Stimulated activated CD8-positive, alpha-beta memory T cell treated with anti-CD3 and anti-CD28 coated beads, Interleukin-15, amount 100 ng/mL, for 24 hours (primary cell): ENCODE data around the gene SH3RF2.

Source experiments
- DNase-seq: peaks from one replicate; pipeline ENCODE4 v3.0.0-alpha.2; 2020; ENCODE audit warnings: low read depth

Gene SH3RF2

DNA sequence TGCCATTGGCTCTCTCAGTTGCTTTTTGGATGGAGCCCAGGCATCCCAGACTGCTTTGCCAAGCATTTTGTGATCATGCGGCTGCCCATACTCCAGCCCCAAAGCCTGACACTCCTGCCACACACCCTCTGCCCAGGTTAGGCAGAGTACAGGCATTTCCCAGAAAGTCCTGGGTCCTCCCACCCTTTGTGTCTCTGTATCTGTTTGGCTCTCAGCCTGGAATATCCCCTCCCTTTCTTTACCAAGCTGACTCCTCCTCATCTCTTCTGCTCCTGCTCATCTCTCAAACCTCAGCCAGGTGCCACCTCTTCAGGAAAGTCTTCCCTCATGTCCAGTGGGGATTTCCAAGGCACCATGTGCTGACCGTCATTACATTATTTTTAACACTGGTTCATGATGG lies 14.3 kb upstream of the SH3RF2 start:
- no peak for DNase-seq

DNA sequence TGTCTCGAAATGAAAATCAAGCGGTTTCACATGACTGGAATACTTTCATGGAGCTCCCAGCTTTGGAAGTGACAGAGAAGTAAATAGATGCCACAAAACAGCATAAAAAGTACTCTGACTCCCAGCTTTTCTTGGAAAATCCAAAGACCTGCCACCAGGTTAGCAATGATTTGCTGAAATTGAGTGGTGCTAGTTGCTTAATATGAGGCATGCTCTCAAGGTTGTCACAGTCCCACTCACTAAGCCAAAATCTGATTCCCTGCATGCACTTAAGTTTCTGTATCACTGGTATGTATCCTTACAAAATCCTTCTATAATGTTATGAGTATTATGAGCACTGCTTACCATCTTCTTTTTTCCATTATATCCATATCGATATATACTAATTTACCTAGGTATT lies 13.0 kb upstream of the SH3RF2 start:
- no peak for DNase-seq

DNA sequence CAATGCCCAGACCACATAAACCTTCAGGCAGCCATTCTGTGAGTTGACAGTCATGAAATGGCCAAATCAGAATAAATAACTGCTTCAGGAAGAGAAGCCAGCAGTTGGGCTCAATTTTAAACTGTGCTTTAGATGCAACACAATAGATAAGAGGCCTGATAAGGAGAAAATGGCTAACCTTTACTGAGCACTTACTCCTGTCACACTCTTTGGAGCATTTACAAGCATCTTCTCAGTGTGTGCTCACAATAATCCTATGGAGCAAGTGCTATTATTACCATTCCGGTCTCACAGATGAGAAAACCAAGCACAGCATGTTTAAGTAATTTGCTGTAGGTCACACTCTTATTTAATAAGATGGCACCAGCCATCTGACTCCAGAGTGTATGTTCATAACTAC lies 11.5 kb upstream of the SH3RF2 start:
- DNase-seq: no peak

DNA sequence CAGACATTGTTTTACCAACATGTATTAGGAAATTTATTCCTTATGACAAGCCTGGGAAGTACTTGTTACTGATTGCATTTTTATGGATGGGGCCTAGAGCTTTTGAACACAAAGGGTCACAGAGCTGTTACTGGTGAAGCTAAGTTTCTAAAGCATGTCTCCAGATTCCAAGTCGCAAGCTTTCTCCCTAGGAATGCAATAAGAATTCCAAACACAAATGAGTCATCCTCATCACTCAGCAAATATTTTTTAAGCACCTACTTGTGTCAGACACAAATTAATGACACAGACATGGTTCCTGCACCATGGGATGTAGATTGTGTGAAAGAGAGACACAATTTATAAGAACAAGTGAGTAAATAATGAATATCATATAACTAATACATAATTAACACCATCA lies 11.0 kb upstream of the SH3RF2 start:
- no peak for DNase-seq

DNA sequence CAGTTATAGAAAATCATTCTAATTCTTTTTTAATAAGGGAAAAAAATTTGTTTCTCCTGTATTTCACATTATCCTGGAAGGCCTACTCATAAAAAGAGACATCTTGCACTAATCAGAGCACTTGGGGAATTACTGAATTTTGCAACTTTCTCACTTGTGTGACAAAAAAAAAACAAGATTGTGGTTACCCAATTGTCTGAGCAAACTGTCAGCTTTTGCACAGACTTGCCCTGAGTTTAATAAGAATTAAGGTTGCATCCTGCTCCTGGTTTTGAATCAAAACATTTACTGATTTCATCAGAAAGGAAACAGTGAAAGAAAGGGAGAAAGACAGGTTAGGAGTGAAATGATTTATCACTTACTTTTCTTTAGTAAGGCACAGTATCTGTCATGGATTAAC lies 10.6 kb upstream of the SH3RF2 start:
- DNase-seq: no peak

DNA sequence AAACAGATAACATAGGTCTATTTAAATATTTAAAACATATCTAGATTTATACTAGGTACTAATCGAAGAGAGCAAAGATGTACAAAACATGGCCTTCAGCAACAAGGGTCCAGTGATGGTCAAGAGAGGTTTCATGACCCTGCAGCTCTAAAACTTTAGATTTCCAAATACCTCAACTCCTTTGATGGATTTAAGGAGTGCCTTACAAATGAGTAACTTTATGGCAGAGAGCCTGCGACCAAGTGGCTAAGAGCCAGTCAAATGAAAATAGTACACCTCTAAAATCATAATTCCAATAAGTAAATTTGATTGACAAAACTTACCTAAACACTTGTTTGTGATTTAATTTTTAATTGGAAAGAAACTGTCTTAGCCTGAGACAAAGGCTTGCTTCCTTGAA lies 4.7 kb upstream of the SH3RF2 start:
- DNase-seq: no peak

DNA sequence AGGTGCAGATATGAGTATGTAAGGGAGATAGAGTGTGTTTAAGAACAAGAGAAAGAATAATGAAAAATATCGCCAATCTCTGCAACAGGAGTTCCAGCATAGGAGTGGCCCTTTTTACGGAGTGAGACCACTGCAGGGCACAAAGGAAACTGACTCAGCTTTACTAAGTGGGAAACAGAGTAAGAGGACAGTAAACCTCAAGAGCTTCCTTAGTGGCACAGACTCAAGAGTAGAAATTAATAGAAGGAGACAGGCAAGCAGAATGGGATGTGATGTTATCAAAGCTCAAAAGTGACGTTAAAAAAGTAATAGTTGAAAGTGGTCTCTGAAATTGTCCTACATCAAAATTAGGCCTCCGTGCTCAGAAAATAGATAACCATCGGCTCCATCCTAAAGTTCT lies 2.1 kb upstream of the SH3RF2 start:
- DNase-seq: no peak

DNA sequence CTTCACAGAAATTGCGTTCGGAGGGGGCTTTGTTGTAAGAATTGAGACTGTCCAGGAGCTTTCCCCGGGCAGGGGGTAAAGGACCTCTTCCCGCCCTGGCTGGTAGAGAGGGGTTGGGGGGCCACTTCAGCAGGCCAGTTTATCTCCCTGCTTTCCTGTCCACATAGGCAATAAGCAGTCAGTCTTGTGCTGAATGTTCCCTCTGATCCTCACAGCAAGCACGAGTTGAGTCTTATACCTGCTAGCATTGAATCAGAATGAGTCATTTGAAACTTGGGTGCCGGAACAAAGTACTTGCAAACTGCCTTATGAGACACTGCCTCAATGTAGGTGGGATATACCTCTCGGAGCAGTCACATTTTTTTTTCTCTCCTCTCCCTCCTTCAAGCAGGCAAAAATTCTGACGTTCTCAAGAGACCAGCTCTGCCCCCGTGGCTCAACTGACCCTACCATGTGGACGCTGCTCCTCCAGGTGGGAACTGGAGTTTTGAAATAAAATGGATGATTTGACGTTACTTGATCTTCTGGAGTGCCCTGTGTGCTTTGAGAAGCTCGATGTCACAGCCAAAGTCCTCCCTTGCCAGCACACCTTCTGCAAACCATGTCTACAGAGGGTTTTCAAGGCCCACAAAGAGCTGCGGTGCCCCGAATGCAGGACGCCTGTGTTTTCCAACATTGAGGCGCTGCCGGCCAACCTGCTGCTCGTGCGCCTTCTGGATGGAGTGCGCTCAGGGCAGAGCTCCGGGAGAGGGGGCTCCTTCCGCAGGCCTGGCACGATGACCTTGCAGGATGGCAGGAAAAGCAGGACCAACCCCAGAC lies 1.3 kb downstream of the SH3RF2 start:
- DNase-seq: no peak

DNA sequence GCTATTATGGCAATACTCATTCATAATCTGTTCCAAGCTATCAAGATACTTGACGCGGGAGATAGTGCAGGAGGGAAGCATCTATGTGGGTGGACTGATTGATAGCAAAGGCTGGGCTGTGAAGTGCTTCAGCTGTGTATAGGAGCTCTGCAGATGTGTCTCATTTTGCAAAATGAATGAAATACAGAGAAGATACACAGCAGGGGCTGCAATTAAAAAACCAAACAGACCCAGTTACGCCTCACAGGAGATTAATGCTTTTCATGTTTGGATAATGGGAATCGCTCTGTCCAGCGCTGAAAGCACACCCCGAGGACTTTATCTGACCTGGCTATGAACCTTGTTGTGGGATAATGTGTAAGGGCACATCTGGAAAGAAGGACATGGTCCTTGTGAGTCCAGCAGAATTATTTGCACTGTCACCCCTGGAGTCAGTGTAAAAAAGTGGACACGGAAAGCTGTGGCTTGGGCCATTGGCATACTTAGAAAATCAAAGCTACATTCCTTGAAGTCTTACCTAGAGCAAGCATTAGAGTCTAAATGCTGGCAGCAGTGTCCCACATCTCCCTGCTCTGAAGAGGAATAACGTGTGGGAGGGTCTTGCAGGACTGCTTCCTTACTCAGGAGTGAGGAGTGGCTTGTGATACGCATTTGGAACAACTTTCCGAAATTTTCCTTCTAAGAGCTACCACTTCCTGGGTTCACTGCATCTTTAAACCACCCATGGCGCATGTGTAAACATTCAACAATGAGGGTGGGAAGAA lies 2.6 kb downstream of the SH3RF2 start:
- no peak for DNase-seq

DNA sequence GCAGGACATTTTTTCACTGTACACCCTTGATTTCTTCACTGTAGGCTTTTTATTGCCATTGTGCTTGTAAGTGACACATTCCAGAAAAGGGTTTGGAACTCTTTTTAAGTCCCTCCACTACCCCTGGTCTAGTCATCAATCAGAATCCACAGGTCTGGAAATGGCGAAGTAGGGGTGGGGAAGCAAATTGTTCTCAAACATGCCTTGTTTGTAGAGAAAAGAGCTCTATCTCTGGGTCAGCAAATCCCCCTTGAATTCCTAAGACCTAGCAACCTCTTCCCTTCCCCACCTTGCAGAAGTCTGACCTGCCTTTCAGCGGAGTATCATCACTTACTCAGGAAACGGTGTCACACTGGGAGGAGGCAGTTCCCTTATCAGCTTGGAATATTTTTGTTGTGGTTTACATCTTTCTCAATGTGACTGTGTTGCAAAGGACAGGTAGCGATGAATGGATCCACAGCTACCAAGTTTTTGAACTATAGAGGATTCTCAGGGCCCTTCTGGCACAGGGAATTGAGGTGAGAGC lies 3.2 kb downstream of the SH3RF2 start:
- no peak for DNase-seq

DNA sequence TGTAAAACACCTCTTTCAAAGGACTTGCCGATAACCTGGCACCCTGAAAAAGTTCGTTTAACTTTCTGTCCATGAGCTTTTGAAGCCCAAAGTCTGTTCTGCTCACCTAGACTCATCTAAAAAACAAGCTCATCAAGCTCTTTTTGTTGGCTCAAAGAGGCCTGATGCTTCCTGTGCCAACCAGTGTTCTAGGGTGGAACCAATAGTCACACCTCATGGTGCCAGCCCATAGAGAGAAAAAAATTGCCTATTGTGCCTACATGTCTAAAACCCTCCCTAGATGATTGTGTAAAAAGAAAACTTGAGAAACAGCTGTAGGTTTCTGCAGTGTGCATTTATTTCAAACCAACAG lies 4.7 kb downstream of the SH3RF2 start:
- no peak for DNase-seq

DNA sequence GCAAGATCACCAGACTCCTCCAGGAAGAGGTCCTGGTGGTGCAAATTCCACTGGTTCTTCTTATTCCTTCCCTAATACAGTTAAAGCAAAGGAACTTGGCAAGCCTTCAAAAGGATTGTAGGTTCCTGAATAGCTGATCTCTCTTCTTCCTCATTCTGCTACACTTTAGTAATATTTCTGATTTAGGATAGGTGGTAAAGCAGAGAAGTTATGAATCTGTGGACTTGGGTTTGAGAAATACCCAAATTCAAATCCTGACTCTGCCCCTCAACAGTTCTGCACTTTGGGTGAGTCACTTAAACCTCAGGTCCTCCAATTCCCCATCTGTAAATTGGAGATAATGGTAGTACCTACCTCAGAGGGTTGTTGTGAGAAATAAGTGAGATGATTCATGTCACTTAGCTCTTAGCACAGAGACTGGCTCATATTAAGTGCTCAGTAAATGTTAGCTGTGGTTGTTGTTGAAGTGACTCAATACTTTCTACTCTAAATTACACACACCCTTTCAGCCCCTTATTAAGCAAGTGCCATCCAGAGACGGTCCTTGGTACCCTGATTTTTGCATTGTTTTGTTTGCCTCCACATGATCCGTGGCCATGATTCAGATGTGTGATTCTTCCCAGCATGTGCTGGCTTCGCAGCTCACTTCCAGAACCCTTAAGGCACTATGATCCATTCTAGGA lies 5.2 kb downstream of the SH3RF2 start:
- DNase-seq: no peak

DNA sequence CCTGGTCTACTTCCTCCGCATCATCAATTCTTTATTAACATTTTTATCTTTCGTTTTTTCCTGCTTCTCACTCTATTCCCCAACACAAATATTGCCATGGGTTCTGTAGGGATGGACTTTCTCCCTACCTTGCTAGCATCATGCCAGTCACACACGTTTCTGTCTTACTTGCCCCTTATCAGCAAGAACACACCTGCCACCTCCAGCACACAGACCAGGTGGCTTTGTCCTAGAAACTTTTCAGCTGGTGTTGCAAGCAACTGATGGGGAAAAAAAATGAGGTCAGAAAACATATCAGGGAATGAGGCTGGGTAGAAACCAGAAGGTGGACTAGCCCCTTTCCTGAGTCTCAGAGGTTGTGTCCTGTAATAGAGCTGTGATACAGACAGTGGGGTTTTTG lies 5.8 kb downstream of the SH3RF2 start:
- DNase-seq: no peak

DNA sequence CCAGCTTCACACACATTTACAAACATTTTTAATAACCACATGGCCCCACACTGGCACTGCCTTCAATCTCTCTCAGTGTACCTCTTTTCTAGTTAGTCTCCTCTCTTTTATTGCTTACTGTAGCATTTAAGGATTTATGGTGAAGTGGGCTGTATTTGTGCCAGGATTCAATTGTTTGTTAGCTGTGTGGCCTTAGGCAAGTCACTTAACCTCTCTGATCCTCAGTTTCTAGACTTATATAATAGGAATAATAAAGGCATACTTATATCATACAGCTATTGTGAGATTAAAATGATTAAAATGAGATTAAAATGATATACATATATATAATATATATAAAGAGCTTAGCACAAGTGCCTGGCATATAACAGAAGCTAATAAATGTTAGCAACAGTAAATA lies 6.4 kb downstream of the SH3RF2 start:
- DNase-seq: no peak

DNA sequence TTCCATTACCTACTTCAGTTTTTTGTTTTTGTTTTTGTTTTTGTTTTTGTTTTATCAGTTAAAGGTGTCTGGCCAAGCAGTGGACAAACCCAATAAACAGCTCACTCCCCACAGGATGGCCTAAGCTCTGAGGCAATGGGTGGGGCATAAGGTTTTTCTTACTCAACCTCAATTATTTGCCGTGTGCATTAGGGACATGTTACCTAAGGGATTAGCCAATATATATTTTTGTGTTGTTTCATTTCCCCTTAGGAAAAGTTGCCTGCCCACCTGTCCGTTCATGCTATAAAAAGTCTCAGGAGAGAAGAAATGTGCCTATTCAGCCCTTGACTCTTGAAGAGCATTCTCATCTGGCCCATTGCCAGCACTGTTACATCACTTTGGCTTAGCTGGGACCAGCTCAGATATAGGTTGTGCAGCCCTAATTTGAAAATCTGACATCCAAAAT lies 7.3 kb downstream of the SH3RF2 start:
- DNase-seq: no peak

DNA sequence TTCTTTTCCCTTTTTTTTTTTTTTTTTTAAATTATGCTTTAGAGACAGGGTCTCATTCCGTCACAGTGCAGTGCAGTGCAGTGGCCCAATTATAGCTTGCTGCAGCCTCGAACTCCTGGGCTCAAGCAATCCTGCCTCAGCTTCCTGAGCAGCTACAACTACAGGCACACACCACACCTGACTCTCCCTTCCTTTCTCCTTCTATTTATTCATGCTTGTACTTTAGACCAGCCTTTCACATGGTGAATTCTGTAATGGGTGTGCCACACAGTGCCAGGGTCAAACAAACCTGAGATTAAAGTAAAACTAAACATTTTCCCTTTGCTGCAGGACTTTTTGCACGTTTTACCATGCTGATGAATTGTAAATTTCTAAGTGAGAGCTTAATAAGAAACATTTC lies 8.0 kb downstream of the SH3RF2 start:
- no peak for DNase-seq

DNA sequence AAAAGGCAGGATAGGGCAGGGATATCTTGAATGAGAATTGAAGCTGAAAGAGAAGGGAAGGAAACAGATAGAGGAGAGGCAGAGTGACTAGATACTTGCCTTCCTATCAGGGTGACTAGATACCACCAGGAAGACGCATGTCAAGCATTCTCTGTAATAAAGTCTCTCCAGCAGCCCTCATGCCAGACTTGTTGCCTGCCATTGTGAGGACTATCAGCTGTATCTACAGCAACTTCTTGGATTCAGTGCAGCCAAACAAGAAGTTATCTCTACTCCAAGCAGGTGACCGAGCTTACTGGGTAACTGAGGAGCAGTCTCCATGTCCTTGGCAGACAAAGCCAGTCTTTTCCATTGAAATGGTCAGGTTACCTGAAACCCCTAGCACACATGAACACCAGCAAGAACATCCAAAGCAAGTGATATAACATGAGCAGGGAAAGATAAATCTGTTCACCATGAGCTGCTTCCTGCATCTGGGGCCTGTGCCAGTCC lies 9.3 kb downstream of the SH3RF2 start:
- no peak for DNase-seq

DNA sequence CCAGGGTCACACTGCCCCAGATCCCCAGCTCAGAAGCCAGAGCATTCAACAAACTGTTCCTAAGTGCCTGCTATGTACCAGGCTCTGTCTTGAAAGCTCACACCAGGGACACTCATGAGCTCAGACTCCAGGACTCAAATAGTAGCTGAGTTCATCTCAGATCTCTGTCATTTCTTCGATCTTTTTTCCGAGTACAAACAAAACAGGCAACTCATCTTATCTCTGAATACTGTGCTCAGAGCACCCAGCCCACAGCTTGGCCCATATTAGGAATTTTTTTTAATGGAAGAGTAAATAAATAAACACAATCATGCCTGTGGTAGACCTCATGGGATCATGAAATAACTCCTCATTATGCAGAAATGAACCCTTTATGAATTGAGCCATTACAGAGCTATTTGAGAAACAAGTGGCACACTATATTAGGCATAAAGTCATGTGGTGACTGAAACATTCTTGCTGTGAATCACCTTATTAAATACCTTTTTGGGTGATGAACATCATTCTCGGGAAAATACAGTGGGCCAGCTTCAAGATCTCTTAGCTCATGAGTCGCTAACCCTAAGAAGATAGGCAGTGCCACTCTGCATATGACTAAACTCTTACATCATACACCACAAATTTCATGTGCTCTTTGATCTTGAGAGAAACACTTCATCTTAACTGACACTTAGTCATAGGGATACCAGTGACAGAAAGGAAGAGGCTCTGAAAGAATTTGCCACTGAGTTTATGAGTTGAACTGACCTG lies 9.9 kb downstream of the SH3RF2 start:
- DNase-seq: no peak

DNA sequence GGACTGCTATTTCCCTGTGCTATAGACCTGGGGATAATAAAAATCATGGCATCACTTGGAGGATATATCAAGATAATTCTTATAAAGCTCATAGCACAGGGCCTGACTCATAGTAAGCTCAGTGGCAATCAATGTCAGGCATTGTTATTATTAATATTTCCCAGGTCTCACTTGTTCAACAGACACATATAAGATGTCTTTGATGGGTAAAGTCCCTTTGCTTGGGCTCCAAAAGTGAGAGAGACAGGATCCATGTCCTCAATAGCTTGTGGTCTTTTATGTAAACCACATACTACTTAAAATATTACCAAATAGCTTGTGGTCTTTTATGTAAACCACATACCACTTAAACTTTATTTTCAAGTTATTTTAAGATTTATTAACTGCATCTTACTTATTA lies 11.2 kb downstream of the SH3RF2 start:
- DNase-seq: no peak

DNA sequence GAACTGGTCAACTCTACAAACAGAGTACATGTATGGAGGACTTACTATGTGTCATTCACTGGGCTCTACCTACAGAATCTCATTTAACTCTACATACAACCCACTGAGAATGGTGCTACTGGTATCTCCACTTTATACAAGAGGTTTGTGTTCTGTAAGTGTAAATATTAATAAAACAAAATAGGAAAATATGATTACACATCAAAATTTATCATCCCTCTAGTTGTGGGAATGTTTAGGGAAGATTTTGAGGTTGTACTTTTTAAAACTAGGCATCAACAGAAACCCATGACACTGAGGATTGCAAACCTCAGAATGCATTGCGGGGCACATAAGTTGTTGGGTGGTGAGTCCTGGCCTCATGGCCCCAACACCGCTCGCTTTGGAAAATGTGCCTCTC lies 11.7 kb downstream of the SH3RF2 start:
- no peak for DNase-seq

DNA sequence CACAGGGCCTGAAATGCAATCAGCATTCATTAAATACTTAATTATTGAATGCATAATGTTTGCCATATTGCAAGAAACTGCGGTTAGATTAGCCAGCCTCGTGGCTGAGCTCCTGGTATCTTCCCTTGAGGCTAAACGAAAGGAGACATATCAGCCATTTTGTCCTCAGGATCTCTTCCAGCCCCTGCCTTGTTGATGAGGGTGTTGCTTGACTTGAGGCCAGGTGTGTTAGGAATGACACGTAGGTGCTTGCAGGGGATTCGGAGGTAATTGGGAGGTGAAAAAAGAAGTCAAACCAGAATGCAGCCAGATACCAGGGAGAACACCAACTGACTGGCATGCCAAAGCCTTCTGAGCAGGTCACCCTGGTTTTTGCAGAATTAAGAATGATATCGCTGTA lies 12.5 kb downstream of the SH3RF2 start:
- DNase-seq: no peak

DNA sequence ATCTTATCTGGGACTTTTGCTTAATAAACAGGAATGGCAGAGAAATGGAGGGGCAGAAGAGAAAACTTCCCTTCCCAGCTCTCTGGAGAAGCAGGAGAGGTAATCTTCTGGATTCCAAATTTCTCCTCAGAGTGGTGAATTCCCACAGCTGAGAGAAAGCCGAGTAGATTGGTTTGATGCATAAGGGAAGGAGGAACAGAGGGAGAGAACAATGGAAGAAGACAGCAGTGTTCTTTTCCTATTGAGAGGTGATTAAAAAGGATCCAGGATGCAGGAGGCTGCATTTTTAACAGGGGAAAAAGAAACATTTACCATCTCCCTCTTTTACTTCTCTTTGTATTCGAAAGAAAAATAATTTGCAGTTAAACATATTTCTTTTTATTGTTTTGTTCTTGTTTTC lies 13.1 kb downstream of the SH3RF2 start:
- DNase-seq: no peak
